HG03175 (cell line): ENCODE results near the gene MYBPC3.

Experiments
- ATAC-seq: cut with Tn5 transposase; IDR thresholded peaks from one replicate; pipeline ENCODE4 v1.9.1; 2021; ENCODE audit warnings: mild to moderate bottlenecking, moderate library complexity; ENCODE audit not compliant: unreplicated experiment

Gene MYBPC3

DNA sequence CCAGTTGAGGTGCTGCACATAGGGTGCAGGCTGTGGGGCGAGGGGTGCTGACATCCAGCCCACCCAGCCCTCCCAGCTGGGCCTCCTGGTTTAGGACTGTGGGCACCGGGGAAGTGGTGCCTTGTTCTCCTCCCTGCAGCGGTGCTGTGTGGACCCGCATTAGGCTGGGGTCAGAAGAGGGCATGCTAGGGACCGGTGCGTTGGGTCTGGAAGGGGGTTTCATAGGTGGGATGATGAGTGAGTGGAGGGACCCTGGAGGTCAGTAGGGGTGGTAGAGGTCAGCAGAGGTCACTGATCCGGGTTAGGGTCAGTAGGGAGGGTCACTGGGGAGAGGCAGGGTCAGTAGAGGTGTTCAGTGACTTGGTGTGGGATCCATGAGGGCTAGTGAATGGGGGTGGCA is 6.7 kb upstream of the MYBPC3 start:
- ATAC-seq, result no peak

DNA sequence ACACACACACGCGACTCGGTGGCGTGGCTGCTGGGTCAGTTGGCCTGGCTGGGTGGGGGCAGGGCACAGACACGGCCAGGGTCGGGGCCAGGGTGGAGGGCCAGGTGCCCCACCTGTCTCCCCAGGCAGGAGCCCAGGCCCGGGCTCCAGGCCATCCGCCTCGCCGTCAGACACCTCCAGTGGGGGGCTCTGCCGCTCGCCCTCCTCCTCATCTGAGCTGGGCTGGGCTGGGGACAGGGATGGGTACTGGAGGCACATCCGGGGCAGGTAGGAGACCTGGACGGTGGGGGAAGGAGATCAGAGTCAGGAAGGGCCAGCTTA is 6.2 kb upstream of the MYBPC3 start:
- ATAC-seq, result no peak

DNA sequence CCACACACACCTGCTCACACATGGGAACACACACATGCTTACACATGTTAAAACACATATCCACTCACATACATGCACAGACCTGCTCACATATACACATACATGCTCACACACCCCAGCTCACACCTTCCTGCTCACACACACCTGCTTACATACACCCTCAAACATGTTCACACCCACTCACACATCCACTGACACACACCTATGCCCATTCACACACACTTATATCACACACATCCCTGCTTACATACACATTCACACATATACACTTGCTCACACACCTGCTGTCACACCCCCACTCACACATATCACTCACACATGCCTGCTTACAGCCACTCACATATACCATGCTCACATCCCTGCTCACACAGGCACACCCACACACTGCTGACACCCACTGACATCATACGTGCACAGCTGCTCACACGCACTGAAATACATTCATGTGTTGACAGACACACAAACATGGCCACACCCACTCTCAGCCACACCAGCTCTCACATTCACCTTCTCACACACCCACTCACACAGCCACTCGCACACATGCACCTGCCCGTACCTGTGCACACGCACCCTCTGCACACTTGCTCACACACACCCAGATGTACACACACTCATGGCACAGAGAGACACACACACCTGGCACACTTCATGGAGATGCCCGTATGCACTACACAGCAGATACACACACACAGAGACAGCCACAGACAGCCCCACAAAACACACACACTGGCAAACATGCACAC is 5.7 kb upstream of the MYBPC3 start:
- ATAC-seq, result no peak

DNA sequence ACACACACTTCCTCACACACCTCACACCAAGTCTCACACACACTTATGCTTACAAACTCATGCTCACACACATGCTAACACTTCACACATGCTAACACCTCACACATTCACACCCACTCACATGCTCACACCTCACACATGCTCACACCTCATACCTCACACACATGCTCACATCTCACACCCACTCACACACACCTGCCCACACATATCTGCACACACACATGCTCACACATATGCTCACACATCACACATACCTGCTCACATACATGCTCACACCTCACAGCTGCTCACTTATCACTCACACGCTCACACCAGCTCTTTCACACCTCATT is 4.5 kb upstream of the MYBPC3 start:
- ATAC-seq, result no peak

DNA sequence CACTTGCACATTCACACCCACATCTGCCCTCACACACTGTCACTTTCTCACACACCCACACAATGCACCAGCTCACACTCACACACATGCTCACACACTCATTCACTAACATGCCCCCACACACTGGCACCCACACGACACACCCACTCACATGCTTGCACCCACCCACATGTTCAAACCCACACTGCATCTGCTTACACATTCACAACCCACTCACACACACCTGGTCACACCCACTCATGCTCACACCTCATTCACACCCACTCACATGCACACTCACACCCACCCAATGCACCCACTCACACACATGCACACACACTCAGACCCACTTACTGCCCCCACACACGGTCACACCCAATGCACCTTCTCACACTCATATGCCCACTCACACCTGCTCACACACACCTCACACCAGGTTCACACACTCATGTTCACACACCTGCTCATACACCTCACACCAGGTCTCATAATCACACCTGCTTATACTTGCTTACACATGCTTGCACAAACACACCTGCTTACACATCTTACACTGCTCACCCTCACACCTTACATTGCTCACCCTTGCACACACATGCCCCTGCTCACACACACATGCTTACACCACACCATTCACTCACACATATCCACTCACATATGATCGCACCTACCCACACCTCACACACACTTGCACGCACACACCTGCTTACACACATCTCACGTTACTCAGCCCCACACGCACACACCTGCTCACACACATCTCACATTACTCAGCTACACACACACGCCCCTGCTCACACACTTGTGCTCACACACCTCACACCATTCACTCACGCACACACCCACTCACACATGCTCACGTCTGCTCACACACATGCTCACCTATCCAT is 3.9 kb upstream of the MYBPC3 start:
- no peak for ATAC-seq

DNA sequence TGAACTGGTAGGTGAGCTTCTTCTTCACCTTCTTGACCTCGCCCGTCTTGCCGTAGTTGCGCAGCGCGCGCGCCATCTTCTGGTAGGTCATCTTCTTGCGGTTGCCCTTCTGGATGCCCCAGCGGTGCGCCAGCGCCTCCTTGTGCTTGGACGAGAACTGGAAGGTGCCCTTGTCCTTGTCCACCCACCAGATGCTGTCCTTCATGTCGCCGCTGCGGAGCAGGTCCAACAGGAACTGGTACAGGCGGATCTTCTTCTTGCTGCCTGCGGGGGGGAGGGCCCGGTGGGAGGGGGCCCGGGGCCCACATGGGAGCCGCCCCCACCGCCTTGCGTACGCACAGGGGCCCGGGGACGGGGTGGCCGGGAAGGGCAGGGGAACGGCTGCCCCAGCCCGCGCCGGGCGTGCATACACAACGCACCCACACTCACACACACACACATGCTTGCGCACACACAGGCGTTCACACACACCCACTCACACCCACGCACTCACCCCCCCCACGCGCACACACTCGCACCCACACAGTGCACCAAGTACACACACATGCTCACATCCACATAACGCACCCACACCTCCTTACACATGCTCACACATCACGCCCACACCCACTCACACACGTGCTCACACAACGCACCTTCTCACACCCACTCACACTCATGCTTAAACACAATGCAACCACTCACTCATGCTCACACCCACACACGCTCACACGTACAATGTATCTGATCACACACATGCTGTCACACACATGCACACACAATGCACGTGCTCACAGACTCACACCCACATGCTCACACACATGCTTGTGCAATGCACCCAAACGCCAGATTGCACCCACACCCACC is 3.0 kb upstream of the MYBPC3 start:
- no peak for ATAC-seq

DNA sequence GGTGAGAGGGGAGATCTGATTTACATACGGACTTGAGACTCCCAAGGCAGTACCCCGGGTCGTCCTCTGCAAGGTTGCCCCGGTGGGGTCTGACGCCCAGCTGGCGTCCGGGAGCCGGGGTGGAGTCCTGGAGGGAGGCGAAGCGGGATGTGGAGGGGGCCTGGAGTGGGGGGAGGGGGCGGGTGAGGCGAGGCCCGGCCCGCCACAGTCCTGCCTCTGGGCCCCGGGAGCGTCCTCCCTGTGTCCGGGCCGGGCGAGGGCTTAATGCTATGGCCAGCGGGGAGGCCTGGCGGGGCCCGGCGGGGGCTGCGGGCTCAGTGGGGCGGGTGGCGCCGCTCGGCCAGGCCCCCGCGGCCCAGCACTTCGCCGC is 2.4 kb upstream of the MYBPC3 start:
- ATAC-seq, result no peak

DNA sequence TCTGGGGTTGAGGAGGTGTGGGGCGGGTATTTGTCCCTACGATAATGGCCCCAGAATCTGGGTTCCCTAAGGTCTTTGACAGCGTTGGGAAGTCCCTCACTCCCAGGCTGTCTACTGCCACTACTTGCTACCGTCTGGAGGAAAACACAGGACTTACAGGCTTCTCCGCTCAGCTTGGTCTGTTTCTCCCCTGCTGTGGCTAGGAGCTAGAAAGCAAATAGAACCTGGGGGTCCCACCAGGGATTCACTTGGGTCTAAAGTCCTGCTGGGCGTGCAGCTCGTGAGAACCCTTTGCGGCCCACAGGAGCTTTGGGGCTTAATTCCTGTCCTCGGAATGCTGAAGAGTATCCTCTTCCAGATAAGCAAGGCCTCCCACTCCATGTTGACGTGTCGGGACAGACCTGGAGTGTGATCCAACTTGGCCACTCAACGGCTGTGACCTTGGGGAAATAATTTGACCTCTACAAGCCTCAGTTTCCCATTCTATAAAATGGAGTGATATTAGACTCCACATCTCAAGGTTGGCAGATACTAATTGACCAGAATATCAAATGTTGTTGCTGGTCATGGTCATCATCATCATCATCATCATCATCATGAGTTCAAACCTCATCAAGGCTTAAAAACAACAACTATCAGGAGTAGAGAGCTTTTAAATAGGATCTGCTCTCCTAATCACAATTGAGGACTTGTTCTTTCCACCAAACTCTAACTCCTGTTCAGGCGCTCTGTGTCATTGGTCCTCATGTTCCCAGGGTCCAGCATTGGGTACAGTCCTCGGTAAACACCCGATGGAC is 1.7 kb upstream of the MYBPC3 start:
- no peak for ATAC-seq

DNA sequence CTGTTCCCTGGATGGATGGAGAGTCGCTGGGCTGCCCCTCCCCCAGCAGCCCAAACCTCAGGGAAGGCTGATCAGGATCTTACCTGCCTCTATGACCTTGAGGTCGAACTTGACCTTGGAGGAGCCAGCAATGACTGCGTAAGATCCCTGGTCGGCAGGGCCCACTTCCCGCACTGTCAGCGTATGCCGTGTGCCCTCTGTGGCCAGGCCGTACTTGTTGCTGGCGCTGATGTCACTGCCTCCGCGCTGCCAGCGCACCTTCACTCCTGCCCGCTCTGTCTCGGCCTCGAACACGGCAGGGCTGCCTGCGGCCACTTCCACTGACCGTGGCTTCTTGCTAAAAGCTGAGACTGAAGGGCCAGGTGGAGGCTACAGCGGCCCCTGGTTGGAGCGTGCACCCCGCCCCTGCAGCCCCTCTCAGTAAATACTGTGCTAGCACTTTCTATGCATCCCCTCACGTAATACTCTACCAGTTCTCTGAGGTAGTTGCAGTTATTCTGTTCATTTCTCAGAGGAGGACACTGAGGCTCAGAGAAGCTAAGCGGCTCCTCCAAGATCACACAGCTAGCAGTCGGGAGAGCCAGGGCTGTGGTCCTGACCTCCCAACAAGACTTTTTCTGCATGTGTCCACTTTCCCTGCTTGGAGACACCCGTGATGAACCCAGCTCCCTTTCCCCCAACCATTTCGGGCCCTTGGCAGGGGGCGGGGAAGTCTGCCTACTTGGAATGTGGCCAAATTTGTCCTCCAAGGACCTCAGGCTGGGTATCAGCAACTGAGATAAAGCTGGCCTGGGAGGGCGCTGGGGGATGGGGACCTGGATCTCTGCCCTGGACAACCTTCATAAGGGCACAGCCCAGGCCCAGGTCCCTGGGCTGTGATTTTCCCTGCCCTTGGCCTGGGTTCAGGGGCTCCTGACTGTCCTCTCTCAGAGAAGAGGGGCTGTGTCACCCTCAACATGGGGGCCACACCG is 1.1 kb downstream of the MYBPC3 start:
- ATAC-seq, result no peak

DNA sequence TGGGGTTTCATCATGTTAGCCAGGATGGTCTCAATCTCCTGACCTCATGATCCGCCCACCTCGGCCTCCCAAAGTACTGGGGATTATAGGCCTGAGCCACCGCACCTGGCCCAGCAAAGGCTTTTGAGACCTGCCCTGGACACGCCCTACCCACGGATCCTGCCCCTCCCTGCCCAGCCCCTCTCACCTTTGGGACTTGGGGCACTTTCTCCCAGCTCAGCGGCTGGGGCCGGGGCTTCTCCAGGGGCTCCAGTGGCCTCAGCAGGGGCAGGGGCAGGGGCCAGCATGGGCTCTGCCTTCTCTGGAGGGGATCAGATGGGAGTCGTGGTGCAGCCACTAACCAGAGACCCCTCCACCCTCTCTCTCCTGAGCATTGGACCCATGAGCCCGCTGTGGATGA is 2.2 kb downstream of the MYBPC3 start:
- ATAC-seq, result no peak

DNA sequence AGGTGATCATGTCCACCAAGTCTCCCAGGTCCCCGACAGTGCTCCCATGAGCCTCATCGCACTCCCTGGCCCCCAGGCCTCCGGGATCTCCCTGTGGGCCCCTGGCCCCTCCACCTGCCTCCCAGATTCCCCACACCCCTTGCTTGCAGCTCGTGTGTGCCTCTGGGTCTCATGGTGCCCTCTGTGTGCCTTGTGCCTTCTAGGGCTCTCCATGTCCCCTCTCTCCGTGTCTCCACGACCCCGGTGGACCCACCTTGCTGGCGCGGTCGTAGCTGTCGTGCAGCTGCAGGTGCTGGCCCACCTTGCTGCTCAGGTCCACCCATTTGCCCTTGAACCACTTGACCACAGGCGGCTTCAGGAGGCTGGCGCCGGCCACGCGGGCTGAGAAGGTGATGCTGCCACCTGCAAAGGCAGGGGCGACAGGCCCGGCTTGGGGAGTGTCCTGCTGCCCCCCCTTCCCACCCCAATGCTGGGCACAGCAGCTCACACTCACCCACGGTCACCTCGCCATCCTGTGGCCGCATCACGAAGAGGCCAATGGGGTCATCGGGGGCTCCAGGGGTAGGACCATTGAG is 2.9 kb downstream of the MYBPC3 start:
- no peak for ATAC-seq

DNA sequence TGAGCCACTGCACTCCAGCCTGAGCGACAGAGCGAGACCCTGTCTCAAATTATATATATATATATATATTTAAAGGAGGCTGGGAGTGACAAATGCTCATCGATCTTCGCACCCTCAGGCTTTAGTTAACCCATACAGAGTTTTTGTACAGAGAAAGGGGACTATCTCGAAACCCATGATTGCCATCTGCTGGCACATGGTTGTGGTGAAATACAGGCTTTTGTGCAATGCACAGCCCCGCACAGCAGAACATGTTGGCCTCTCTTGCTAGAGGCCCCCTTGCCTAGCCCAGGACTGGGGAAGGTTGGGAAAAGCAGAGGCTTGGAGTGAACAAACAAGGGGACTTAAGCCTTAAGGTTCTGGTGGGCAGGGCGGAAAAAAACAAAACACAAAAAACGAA is 3.6 kb downstream of the MYBPC3 start:
- ATAC-seq, result no peak

DNA sequence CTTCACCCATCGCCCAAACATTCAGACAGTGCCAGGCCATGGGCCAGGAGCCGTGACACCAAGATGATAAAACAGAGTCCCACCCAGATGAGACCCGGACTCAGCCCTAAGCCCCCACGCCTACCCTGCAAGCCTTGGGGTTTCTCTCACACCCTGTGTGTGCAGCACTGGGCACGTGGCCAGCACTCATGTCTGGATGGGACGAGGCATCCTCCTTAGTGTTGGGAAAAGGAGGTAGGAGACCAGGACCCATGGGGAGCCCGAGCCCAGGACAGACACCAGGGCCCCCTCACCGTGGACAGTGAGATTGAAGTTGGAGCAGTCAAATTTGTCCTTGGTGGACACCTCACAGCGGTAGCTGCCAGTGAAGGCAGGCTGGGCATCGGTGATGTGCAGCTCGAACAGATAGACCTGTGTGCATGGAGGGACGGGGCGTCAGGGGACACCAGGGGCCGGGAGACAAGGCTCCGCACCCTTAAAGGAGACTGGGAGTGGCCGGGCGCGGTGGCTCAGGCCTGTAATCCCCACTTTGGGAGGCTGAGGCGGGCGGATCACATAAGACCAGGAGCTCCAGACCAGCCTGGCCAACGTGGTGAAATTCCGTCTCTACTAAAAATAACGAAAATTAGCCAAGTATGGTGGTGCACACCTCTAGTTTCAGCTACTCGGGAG is 4.2 kb downstream of the MYBPC3 start:
- no peak for ATAC-seq

DNA sequence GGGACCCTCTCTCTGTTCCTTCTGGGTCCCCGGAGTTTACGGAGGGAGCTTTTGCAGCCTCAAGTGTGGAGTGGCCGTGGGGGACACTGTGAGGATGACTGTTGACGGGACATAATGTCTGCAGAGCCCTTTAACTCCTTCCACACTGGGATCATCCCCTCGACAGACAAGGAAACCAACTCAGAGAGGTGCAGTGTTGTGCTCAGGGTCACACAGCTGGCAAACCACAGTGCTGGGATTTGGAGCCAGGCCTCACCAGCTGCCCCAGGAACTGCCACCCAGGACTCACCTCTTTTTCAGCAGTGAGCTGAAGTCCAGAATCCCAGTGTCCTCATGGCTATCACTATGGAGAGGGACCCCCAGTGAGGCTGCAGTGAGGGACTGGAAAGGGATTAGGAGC is 5.4 kb downstream of the MYBPC3 start:
- ATAC-seq, result no peak

DNA sequence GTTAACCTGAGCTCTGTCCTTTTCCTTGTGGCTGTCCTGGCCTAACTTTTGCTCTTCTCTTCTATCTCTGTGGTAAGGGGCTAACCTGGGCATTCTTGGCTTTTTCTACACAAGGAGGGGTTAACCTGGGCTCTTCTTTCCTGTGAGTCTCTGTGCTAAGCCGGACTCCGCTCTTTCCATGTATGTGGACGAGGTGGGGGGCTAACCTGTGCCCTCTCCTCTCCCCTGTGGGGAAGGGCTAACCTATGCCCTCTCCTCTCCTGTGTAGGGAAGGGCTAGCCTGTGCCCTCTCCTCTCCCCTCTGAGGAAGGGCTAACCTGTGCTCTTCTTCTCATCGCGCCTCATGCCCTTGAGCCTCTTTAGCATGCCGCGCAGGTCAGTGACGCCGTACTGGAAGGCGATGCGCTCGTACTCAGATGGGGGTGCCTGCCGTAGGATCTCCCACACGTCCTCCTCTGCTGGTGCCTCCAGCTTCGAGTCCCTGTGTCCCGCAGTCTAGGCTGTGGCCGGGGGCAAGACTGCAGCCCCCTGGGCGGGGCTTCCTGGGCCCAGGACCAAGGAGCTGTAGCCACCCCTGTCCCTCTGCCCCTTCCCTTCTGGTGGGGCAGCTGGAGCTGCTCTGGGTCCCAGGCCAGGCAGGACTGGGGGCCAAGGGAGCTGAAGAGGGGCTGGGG is 6.5 kb downstream of the MYBPC3 start:
- no peak for ATAC-seq

DNA sequence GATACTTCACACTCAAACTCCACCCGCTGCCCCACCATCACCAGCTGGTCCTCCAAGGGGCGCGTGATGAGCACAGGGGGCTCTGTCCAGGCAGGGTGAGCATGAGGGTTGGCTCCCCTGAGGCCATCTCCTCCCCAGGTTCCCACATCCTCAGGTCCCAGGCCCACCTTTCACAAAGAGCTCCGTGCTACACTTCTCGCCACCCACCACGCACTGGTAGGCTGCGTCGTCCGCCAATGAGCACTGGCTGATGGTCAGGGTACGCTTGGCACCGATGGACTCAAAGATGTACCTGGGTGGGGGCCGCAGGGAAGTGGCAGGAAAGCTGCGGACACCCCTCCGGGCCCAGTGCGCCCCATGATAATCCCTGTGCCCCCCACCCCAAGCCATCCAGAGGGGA is 9.6 kb downstream of the MYBPC3 start:
- no peak for ATAC-seq

DNA sequence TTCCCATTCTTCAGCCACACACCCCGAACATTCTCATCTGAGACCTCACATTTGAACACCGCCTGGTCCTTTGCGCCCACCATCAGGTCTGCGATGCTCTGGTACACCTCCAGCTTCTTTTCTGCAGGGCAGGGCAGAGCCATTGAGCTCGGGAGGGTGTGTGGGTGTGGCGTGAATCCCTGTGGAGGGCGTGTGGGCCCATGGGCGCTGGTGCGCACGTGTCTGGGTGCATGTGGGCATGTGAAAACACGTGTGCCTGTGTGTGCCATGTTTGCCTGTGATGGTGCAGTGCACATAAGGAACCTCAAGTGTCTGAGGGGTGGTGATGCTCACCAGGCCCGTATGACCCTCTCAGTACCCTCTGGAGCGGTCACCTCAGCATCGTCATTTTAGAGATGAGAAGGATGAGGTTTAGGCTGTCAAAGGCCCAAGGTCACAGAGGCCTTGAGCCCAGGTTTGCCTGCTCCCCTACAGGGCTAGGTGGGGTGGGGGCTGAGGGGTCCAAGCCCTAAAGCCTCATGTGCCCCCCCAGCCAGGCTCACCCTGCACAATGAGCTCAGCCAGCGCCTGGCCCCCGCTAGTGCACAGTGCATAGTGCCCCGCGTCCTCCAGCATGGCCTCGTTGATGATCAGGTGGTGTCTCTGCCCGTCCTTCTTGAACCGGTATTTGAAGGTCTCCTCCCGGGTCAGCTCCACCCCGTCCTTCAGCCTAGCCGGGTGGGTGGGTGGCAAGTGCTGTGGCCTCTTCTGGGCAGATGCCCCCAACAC is 10.3 kb downstream of the MYBPC3 start:
- ATAC-seq, result no peak
